ENCODE data around the gene SMARCA4.

Gene SMARCA4

GRCh38 chr19:10961073-10961860 is 437 bp downstream of the SMARCA4 start:
- no peak for DNase-seq (ENCODE audit: low read depth)
- peak overlapping the region; percentile 63 for H3K4me3 ChIP-seq (ENCODE audit: control insufficient read depth, low read depth, low read length)
- no peak for TF ChIP-seq CTCF (conservative IDR thresholded peaks at IDR 0.05; ENCODE audit: control insufficient read depth, insufficient read depth, low read depth, low read length)

GRCh38 chr19:10962863-10963262 is 2.0 kb downstream of the SMARCA4 start:
- H3K4me3 ChIP-seq (ENCODE audit: control insufficient read depth, low read depth, low read length), result no peak overlapping the region
- DNase-seq (ENCODE audit: low read depth), result no peak
- TF ChIP-seq CTCF (conservative IDR thresholded peaks at IDR 0.05; ENCODE audit: control insufficient read depth, insufficient read depth, low read depth, low read length), result no peak

- DNase-seq (ENCODE audit: low read depth), result no peak
- TF ChIP-seq CTCF (conservative IDR thresholded peaks at IDR 0.05; ENCODE audit: control insufficient read depth, insufficient read depth, low read depth, low read length), result no peak
- H3K4me3 ChIP-seq (ENCODE audit: control insufficient read depth, low read depth, low read length), result no peak overlapping the region
Measured at GRCh38 chr19:10963865-10964264, 3.0 kb downstream of the SMARCA4 start.

GRCh38 chr19:10964903-10965302 is 4.1 kb downstream of the SMARCA4 start:
- H3K4me3 ChIP-seq (ENCODE audit: control insufficient read depth, low read depth, low read length), result no peak overlapping the region
- no peak for TF ChIP-seq CTCF (conservative IDR thresholded peaks at IDR 0.05; ENCODE audit: control insufficient read depth, insufficient read depth, low read depth, low read length)
- DNase-seq (ENCODE audit: low read depth), result no peak

GRCh38 chr19:10965398-10965797 is 4.6 kb downstream of the SMARCA4 start:
- no peak for DNase-seq (ENCODE audit: low read depth)
- no peak overlapping the region for H3K4me3 ChIP-seq (ENCODE audit: control insufficient read depth, low read depth, low read length)
- no peak for TF ChIP-seq CTCF (conservative IDR thresholded peaks at IDR 0.05; ENCODE audit: control insufficient read depth, insufficient read depth, low read depth, low read length)

- no peak for DNase-seq (ENCODE audit: low read depth)
Measured at GRCh38 chr19:10966809-10967208, 6.0 kb downstream of the SMARCA4 start.

More at GRCh38 chr19:10966809-10967208, 6.0 kb downstream of the SMARCA4 start:
- TF ChIP-seq CTCF (conservative IDR thresholded peaks at IDR 0.05; ENCODE audit: control insufficient read depth, insufficient read depth, low read depth, low read length), result no peak
- no peak overlapping the region for H3K4me3 ChIP-seq (ENCODE audit: control insufficient read depth, low read depth, low read length)
